GM23248 (cell line): ENCODE results near the gene DSTN.

Source experiments
- EZH2 ChIP-seq: fragments of 200-600 bp; sonication (generic); IDR thresholded peaks from 2 replicates; pipeline ENCODE4 v1.6.1; 2018; ENCODE audit warnings: antibody characterized with exemption, mild to moderate bottlenecking; ENCODE audit not compliant: insufficient read depth, poor library complexity, severe bottlenecking
- EZH2phosphoT487 ChIP-seq: fragments of 200-600 bp; sonication (generic); IDR thresholded peaks from 2 replicates; pipeline ENCODE4 v1.6.1; 2018; ENCODE audit warnings: antibody characterized with exemption, moderate library complexity, mild to moderate bottlenecking, low read depth; ENCODE audit not compliant: insufficient read depth

- TF ChIP-seq EZH2 (no peak), EZH2phosphoT487 (no peak)
Measured at GRCh38 chr20:17538517-17539170, 31.2 kb upstream of the DSTN start.
